GM20000 (cell line): ENCODE results near the gene NPHP4.

Source experiments
- DNase-seq: peaks from one replicate; pipeline ENCODE4 v3.0.0; 2012; ENCODE audit warnings: low spot score
- TF ChIP-seq, protein P1 (sequence below): IDR thresholded peaks from 2 replicates; pipeline ENCODE4 v1.5.1; 2012; ENCODE audit warnings: mild to moderate bottlenecking, control low read depth; ENCODE audit errors: extremely low read depth, missing control alignments

The NPHP4 gene

DNA sequence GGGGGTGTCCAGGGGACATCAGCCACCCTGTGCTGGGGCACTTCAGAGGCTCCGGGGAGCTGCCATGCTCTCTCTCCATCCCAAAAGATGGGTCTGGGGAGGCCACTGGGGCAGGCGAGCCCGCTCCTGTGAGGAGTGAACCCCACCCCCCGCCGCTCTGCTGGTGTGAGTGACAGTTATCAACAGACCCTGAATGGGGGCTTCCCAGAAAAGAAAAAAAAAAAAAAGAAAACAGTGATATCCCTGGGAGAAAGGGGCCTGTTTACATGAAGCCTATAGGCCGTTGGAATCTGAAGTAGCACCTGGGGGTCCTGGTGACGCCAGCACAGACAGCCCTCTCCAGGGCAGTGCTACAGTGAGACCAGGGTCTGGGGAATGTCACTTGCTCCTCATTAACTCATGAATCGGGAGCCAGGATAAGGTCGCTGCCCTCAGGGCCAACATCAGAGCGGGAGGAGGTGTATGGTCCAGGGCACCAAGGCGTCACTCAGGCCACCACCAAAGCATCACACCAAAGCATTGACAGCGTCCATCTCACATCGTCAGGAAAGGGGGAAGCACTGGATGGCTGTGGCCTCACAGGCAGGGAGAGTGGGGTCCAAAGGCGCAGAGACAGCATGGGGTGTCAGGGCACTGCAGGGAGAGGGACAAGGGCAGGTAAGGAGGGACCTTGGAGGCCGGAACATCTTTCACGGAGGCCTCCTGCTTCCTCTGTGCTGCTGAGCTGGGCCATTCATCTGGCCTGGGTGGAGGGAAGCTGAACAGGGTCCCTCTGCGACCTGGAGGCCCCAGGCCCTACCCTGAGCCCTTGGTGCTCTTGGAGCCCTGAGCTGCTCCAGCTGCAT is 8.4 kb upstream of the NPHP4 start:
- DNase-seq = no peak
- TF ChIP-seq, protein P1, sequence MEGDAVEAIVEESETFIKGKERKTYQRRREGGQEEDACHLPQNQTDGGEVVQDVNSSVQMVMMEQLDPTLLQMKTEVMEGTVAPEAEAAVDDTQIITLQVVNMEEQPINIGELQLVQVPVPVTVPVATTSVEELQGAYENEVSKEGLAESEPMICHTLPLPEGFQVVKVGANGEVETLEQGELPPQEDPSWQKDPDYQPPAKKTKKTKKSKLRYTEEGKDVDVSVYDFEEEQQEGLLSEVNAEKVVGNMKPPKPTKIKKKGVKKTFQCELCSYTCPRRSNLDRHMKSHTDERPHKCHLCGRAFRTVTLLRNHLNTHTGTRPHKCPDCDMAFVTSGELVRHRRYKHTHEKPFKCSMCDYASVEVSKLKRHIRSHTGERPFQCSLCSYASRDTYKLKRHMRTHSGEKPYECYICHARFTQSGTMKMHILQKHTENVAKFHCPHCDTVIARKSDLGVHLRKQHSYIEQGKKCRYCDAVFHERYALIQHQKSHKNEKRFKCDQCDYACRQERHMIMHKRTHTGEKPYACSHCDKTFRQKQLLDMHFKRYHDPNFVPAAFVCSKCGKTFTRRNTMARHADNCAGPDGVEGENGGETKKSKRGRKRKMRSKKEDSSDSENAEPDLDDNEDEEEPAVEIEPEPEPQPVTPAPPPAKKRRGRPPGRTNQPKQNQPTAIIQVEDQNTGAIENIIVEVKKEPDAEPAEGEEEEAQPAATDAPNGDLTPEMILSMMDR = no peak

GRCh38 chr1:5999711-6000443 is 7.7 kb upstream of the NPHP4 start:
- TF ChIP-seq, protein P1 = no peak
- no peak for DNase-seq

- TF ChIP-seq, protein P1 = no peak
- DNase-seq = no peak
Measured at GRCh38 chr1:5998906-5999301, 6.7 kb upstream of the NPHP4 start.

DNA sequence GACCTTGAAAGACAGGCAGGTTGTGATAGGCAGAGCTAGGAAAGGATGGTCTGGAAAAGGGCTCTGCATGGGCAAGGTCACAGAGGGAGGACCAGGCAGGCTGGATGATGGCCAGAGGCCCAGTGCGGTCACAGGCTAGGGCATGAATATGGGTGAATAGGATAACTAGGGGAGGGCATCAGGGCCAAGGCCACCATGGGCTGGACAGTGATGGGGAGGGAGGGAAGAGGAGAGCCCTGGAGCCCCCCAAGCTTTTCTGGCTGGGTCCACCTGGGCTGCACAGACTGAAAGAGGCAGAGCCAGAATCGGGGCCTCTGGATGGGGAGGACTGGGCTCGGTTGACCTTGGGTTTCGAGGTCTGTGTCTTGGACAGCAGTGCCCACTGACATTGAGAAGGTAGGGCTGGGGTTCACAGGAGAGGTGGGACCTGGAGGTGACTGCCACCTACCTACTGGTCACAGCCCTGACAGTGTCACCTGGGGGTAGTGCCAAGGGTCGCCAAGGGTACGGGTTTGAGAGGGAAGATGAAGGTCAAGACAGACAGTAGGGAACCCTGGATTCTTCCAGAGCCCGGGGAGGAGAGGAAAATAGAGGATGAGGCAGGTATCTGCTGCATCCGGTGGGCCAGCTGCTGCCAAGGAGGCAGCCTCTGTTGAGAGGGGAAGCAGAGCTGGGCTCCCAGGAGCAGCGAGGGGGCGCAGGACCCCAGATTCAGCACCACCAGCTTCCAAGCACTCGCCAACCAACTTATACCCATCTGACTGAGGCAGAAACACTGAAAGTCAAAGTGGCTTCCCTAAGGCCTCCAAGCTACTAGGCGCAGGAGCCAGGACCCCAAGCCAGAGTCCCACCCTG is 6.1 kb upstream of the NPHP4 start:
- TF ChIP-seq, protein P1 = no peak
- no peak for DNase-seq

GRCh38 chr1:5997316-5997715 is 5.1 kb upstream of the NPHP4 start:
- TF ChIP-seq, protein P1 = no peak
- DNase-seq = no peak

GRCh38 chr1:5996641-5997270 is 4.5 kb upstream of the NPHP4 start:
- TF ChIP-seq, protein P1 = no peak
- DNase-seq = no peak
